G401 (cell line): ENCODE measurements around the gene CDC40. TPM values are rescaled to one million over a fixed set of nuclear protein-coding genes. Genes with fewer than 3 reads are reported as not detected.

Experiments
- DNase-seq: peaks from one replicate; pipeline ENCODE4 v3.0.0-alpha.2; 2015; ENCODE audit warnings: low spot score
- in situ Hi-C: cut with HindIII; loops from 2 replicates; pipeline ENCODE4 v1.10.0; 2016; ENCODE audit warnings: low sequenced_read_pairs, mixed read lengths
- total RNA-seq: library from RNA; depleted of rRNA; stranded (reverse); fragments of >200 nt; shearing (Covaris generic); gene quantifications from 2 replicates; pipeline ENCODE4 v1.2.3, GENCODE V29; 2014; rRNA removed

Gene CDC40
- total RNA-seq, result 21.8 and 61.8 TPM in 2 replicates

GRCh38 chr6:110180228-110181008 is at the start of gene CDC40:
TSS of gene CDC40 (plus strand) at chr6:110180427. CDS start at chr6:110180445, 18 bp downstream.
- DNase-seq, result no peak
- in situ Hi-C loops, result no loop called here

GRCh38 chr6:110137924-110138887 is 42.0 kb upstream of the CDC40 start:
- no peak for DNase-seq
- in situ Hi-C loops, result no loop called here

- in situ Hi-C loops, result no loop called here
- no peak for DNase-seq
Observed at GRCh38 chr6:110139052-110139451, 41.2 kb upstream of the CDC40 start.

- DNase-seq, result no peak
Observed at GRCh38 chr6:110140650-110141049, 39.6 kb upstream of the CDC40 start.

GRCh38 chr6:110147870-110148269 is 32.4 kb upstream of the CDC40 start:
- no peak for DNase-seq
- in situ Hi-C loops, result no loop called here

More at GRCh38 chr6:110140650-110141049, 39.6 kb upstream of the CDC40 start:
- in situ Hi-C loops, result no loop called here

GRCh38 chr6:110158479-110158878 is 21.7 kb upstream of the CDC40 start:
- DNase-seq, result no peak
- in situ Hi-C loops, result no loop called here

- no peak for DNase-seq
- in situ Hi-C loops, result no loop called here
Observed at GRCh38 chr6:110170081-110170480, 10.1 kb upstream of the CDC40 start.

GRCh38 chr6:110173506-110174132 is 6.6 kb upstream of the CDC40 start:
- in situ Hi-C loops, result no loop called here
- DNase-seq, result no peak

GRCh38 chr6:110178626-110179405 is 1.4 kb upstream of the CDC40 start:
- DNase-seq, result peak; percentile 90
- in situ Hi-C loops, result no loop called here

- peak; percentile 99 for DNase-seq
- in situ Hi-C loops, result no loop called here
Observed at GRCh38 chr6:110179406-110180227, 610 bp upstream of the CDC40 start, which contains the start of gene WASF1. TSS of gene WASF1 (minus strand) at chr6:110179670. CDS start at chr6:110127601, 52,069 bp downstream.

- DNase-seq, result no peak
- in situ Hi-C loops, result no loop called here
Observed at GRCh38 chr6:110181131-110182030, 1.2 kb downstream of the CDC40 start.

GRCh38 chr6:110183292-110183885 is 3.2 kb downstream of the CDC40 start:
- DNase-seq, result no peak
- in situ Hi-C loops, result no loop called here

GRCh38 chr6:110185879-110186278 is 5.7 kb downstream of the CDC40 start:
- in situ Hi-C loops, result no loop called here
- DNase-seq, result no peak

- no peak for DNase-seq
- in situ Hi-C loops, result no loop called here
Observed at GRCh38 chr6:110188791-110189190, 8.6 kb downstream of the CDC40 start.

GRCh38 chr6:110190726-110191125 is 10.5 kb downstream of the CDC40 start:
- in situ Hi-C loops, result no loop called here
- DNase-seq, result no peak

- in situ Hi-C loops, result no loop called here
- no peak for DNase-seq
Observed at GRCh38 chr6:110191477-110191876, 11.2 kb downstream of the CDC40 start.

GRCh38 chr6:110195639-110196038 is 15.4 kb downstream of the CDC40 start:
- DNase-seq, result no peak
- in situ Hi-C loops, result no loop called here
